ENCODE results near the gene NTSR1.

GRCh38 chr20:62778058-62778457 is 69.4 kb downstream of the NTSR1 start:
- TF ChIP-seq CTCF (IDR thresholded peaks at IDR 0.05): no peak
- no peak for TF ChIP-seq POLR2A (IDR thresholded peaks at IDR 0.05)

All from ovary (tissue), 3 donors.